AG04449 (cell line): ENCODE results near the gene LSS.
"Not testable (repeated sequence)": the region's sequence is repeated elsewhere in the genome, so short reads cannot be mapped to it uniquely, and the experiment has no call there.

Source experiments
- CTCF ChIA-PET: fragments of 350-600 bp; formaldehyde crosslinking; extraction: SDS; loops from one replicate; lab custom pipeline; 2021; ENCODE audit warnings: antibody characterized with exemption; lab: Yijun Ruan, JAX
- POLR2A ChIA-PET: fragments of 400-600, 350-600 bp; formaldehyde crosslinking; extraction: SDS; loops from one replicate; lab custom pipeline; 2020; ENCODE audit warnings: antibody characterized with exemption, inconsistent platforms; lab: Yijun Ruan, JAX
- DNase-seq: peaks from one replicate; pipeline ENCODE4 v3.0.0-alpha.2; 2010; ENCODE audit warnings: low read depth, low spot score
- H3K4me3 ChIP-seq: 2 replicates; pipeline ENCODE4 v1.5.1; 2011; ENCODE audit warnings: low read depth, mild to moderate bottlenecking, control low read depth, low read length
- TF ChIP-seq, protein P1 (sequence below): IDR thresholded peaks from one replicate; pipeline ENCODE4 v1.5.1; 2011; ENCODE audit warnings: mild to moderate bottlenecking, moderate library complexity, low read length, control low read depth, inconsistent platforms; ENCODE audit not compliant: insufficient read depth; ENCODE audit errors: missing control alignments

The LSS gene

GRCh38 chr21:46243960-46244361, 15.4 kb upstream of the LSS start:
- no peak for DNase-seq
- TF ChIP-seq, protein P1, sequence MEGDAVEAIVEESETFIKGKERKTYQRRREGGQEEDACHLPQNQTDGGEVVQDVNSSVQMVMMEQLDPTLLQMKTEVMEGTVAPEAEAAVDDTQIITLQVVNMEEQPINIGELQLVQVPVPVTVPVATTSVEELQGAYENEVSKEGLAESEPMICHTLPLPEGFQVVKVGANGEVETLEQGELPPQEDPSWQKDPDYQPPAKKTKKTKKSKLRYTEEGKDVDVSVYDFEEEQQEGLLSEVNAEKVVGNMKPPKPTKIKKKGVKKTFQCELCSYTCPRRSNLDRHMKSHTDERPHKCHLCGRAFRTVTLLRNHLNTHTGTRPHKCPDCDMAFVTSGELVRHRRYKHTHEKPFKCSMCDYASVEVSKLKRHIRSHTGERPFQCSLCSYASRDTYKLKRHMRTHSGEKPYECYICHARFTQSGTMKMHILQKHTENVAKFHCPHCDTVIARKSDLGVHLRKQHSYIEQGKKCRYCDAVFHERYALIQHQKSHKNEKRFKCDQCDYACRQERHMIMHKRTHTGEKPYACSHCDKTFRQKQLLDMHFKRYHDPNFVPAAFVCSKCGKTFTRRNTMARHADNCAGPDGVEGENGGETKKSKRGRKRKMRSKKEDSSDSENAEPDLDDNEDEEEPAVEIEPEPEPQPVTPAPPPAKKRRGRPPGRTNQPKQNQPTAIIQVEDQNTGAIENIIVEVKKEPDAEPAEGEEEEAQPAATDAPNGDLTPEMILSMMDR, result no peak
- ChIA-PET POLR2A (no interaction called here), CTCF (interaction anchor here (1.1 to 5.7 kb wide), 2 partner anchors 13 to 101 kb away, joined by 3 to 23 read pairs; no protein-coding TSS in a partner anchor)
- H3K4me3 ChIP-seq, result no peak overlapping the region

DNA sequence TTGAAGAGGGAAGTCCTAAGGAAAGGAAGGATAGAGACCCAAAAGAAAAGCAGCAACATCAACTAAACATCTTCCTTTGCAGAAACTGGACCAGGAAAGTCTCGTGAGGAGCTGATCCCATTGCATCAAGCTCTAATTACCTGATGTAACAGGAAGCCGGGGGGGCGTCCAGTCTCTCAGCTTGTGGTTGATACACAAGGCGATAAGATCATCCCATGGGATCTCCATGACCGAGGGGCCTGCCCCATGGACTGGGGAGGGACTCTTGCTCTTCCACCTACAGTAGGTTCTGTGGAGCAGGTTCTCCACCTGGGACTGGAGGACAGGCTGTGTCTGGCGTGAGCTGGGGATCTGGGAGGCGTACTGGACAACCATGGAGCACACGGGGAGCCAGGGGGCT, 14.8 kb upstream of the LSS start:
- TF ChIP-seq, protein P1, result no peak
- no peak for DNase-seq
- ChIA-PET CTCF (interaction anchor here (1.1 to 5.7 kb wide), 3 partner anchors 12 to 100 kb away, joined by 3 to 23 read pairs (median 5); partner anchors contain the start of genes MCM3AP and YBEY), POLR2A (no interaction called here)
- H3K4me3 ChIP-seq, result no peak overlapping the region

GRCh38 chr21:46241577-46241976, 13.0 kb upstream of the LSS start:
- POLR2A ChIA-PET, H3K4me3 ChIP-seq, DNase-seq: not testable (repeated sequence)
- CTCF ChIA-PET, result interaction anchor here (1.0 to 5.7 kb wide), 4 partner anchors 10 to 270 kb away, joined by 3 to 23 read pairs (median 6); no protein-coding TSS in a partner anchor

GRCh38 chr21:46239817-46240325, 11.3 kb upstream of the LSS start:
- DNase-seq, result no peak
- TF ChIP-seq, protein P1, result no peak
- H3K4me3 ChIP-seq, result no peak overlapping the region
- ChIA-PET CTCF (interaction anchor here (1.3 to 5.7 kb wide), 4 partner anchors 9 to 97 kb away, joined by 3 to 23 read pairs (median 6); no protein-coding TSS in a partner anchor), POLR2A (no interaction called here)

DNA sequence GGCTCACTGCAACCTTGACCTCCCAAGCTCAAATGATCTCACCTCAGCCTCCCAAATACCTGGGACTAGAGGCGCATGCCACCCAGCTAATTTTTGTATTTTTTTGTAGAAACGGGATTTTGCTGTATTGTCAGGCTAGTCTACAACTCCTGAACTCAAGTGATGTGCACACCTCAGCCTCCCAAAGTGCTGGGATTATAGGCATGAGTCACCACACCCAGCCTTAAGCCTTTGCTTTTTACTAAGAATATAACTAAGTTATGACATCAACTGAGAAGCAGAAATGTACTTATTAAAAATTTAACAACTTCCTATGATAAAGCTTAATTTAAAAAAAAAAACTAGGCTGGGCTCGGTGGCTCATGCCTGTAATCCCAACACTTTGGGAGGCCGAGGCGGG, 8.9 kb upstream of the LSS start:
- ChIA-PET POLR2A (no interaction called here), CTCF (interaction anchor here (1.0 to 3.4 kb wide), 2 partner anchors 30 to 94 kb away, joined by 3 to 13 read pairs; no protein-coding TSS in a partner anchor)
- no peak overlapping the region for H3K4me3 ChIP-seq
- no peak for DNase-seq
- TF ChIP-seq, protein P1, result no peak

GRCh38 chr21:46234436-46234950, 5.9 kb upstream of the LSS start:
- ChIA-PET CTCF (interaction anchor here (0.8 to 2.3 kb wide), 3 partner anchors 10 to 264 kb away, joined by 3 to 6 read pairs (median 4); no protein-coding TSS in a partner anchor), POLR2A (interaction anchor here (0.6 kb wide), 1 partner anchor 112 kb away, joined by 3 read pairs; no protein-coding TSS in a partner anchor)
- no peak for DNase-seq
- TF ChIP-seq, protein P1, result no peak
- H3K4me3 ChIP-seq, result no peak overlapping the region
